HG03571 (cell line): Measurements from ENCODE around the gene FCGBP.
"Not testable (repeated sequence)": the region's sequence is repeated elsewhere in the genome, so short reads cannot be mapped to it uniquely, and the experiment has no call there.

Source experiments
- ATAC-seq: cut with Tn5 transposase; IDR thresholded peaks from one replicate; pipeline ENCODE4 v1.9.1; 2021; ENCODE audit not compliant: unreplicated experiment

Gene FCGBP

GRCh38 chr19:39919976-39920375 is 14.5 kb downstream of the FCGBP start:
- no peak for ATAC-seq

DNA sequence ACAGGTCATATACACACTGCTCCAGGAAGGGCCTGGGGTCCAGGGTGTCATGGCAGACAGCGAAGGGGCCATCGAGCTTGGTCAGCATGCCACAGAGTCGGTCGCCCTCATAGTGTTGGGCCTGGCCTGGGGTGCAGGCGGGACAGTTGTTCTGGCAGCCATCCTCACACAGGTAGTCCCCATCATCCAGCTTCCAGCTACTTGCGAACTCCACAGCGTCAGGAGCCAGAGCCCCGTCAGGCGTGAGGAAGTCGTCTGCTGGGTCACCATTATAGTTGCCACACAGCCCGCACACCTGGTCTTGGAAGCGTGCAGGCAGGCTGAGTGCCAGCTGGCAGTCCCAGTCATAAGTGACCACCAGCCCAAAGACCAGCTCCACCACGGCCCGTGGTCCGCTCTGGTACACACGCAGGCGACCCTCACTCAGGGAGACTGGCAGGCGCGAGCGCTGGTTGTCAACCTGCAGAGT is 16.2 kb downstream of the FCGBP start:
- no peak for ATAC-seq

DNA sequence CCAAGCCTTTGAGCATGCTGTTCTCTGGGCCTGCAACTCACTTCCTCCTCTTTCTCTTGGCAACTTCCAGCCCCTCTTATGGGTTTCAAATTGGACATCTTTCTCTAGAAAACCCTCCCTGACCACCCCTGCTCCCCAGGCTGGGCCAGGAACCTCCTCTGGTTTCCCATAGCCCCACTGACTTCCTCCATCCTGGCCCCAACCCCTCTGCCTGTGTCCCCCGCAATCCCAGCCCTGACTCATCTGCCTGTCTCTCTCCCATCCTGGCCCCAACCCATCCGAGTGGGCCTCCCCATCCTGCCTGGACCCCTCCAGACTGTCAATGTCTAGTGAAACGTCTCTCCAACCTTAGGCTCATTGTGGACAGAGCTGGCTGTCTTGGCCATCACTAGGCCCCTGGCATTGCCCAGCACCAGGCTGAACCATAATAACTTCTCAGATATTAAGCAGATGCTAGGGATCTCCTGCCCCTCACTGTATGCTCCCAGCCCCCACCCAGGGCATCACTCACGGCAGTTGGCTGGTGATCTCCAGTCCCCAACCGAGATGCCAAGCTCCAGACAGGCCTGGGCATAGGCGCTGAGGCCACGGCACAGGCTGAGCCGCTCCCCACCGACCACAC is 16.8 kb downstream of the FCGBP start:
- ATAC-seq, result no peak

GRCh38 chr19:39916851-39917396 is 17.5 kb downstream of the FCGBP start:
- no peak for ATAC-seq

DNA sequence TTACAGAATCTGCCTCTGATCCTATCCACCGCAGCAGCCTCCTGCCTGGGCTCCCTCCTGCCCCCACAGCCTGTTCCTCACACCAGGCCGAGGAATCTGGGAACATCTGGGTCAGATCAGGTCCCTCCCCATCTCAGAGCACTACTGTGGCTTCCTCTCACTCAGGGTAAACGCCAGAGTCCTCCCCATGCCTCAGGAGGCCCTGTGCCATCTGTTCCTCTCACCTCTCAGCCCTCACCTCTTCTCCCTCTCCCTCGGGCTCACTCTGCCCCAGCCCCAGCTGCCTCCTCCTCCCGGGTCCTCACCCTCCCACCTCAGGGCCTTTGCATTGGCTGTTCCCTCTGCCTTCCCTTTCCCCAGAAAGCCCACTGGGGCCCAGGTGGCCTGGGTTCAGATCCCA is 18.2 kb downstream of the FCGBP start:
- no peak for ATAC-seq

GRCh38 chr19:39915848-39916215 is 18.6 kb downstream of the FCGBP start:
- no peak for ATAC-seq

DNA sequence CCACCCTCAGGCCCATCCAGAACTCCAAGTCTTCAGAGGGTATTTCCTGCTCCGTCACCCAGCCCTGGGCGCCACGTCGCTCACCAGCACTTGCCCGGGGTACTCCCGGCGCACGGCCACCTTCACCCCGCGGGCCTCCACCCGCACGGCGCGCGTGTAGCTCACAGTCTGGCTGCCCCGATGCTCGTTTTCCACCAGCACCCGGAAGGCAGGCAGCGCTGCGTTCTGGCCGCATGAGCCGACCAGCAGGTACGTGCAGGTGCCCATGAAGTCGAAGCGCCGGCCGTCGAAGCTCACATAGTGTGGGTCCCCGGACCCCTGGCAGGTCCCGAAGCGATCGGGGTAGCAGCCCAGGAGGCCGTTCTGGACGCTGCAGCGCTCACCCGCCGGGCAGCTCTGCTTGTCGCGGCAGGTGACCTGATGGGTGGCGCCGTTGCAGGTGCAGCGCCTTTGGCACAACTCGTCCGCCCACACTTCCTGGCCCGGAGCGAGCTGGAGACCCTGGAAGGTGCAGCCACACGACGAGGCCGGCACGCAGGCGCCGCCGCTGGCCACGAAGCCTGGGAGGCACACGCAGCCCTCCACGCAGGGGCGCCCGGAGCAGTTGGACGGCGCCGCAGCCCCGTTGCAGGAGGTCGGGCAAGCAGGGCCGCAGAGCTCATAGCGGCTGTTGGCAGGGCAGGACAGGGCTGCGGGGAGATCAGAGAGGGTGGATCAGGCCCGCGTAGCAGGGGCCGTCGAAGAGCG is 19.2 kb downstream of the FCGBP start:
- ATAC-seq, result no peak

- no peak for ATAC-seq
These were observed 20.6 kb downstream of the FCGBP start for GRCh38 chr19:39913682-39914333.

DNA sequence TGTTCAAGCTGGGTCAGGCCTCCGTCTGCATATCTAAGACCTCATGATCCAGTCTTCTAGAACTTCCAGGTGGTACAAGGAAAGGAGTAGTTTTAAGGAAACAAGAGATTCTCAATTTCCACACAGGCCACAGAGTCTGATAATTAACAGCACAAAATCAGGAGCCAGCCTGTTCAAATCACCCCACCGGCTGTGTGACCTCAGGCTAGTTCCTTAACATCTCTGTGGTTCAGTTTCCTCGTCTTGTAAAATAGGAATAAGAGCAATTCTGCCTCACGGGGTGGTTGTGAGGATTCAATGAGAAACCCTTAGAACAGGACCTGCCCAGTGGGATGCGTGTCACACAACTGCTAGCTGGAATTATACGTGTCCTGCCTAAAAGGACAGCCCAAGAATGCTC is 25.6 kb downstream of the FCGBP start:
- ATAC-seq, result no peak

- ATAC-seq, result no peak
These were observed 27.4 kb downstream of the FCGBP start for GRCh38 chr19:39906820-39907611.

- no peak for ATAC-seq
These were observed 28.2 kb downstream of the FCGBP start for GRCh38 chr19:39906283-39906682.

GRCh38 chr19:39903486-39904091 is 30.8 kb downstream of the FCGBP start:
- ATAC-seq, result not testable (repeated sequence)

GRCh38 chr19:39902326-39902725 is 32.1 kb downstream of the FCGBP start:
- not testable (repeated sequence) for ATAC-seq

GRCh38 chr19:39901681-39902080 is 32.8 kb downstream of the FCGBP start:
- not testable (repeated sequence) for ATAC-seq

DNA sequence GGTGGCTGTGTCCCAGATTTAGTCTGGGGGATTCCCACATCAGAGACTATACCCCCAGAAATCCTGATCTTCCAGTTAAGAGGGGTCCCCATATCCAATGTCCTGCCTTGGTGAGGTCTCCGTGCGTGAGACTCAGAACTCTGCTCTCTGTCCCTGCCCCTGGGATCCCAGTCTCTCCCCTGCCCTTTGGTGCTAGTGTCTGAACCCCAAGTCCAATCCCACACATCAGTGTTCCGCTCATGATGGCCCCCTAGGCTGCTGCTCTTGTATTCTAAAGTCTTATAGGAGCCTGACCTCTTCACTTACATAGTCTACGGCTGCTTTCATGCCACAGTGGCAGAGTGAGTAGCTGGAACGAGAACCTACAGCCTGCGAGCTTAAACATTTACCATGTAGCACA is 35.6 kb downstream of the FCGBP start:
- not testable (repeated sequence) for ATAC-seq

DNA sequence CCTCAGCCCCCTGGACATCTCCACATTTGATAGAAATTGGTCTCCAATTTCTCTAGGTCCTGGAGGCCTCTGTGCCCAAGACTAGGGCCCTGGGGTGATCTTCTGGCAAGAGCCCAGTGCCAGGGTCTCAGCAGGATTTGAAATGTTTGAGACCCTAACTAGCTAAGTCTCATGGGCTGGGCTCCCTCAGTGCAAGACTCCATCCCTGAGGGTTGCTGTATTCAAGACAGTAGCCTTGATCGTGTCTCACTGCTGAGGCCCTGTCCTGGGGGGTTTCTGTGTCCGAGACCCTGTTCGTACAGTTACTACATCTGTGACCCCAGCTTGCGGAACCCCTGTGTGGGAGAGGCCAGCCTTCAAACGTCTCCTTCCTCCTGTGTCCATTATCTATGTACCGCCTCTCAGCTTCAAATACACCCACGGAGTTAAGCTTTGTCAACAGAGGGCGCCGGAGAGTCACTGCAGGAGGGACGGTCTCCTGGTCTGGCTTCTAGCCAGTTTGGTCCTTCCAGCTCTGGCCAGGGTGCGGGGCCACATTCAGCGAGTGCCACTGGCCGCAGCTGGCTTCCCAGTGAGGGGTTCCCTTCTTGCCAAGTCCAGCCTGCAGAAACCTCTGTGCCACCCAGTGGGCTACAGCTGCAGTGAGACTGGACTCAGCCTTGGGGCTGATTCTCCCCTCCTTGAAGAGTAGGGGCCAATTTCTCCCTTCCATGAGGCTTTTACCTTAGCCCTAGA is 36.8 kb downstream of the FCGBP start:
- ATAC-seq, result not testable (repeated sequence)

DNA sequence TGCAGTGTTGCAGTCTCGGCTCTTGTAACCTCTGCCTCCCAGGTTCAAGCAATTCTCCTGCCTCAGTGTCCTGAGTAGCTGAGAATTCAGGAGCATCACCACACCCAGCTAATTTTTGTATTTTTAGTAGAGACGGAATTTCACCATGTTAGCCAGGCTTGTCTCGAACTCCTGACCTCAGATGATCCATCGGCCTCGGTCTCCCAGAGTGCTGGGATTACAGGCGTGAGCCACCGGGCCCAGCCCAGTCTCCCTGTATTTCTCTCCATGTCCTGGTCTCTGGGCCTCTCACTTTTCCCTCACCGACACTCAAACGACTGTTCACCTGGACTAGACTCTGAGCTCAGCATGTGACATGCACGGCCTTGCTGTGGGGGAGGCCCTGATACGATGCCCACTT is 39.3 kb downstream of the FCGBP start:
- ATAC-seq, result not testable (repeated sequence)

DNA sequence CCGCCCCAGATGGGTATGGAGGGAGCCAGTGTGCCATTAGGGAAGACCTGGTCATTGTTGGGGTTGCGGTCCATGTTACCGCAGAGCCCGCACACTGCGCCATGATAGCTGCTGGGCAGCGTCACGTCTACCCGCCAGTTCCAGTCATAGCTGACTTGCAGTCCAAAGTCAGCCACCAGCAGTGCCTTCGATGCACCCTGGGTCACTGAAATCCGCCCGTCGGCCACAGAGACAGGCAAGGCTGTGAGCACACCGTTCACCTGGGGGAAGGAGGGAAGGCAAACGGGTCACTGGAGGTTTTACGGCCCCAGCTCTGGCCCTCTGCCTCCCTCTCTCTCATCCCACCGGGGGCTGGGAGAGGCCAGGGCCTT is 40.2 kb downstream of the FCGBP start:
- not testable (repeated sequence) for ATAC-seq

DNA sequence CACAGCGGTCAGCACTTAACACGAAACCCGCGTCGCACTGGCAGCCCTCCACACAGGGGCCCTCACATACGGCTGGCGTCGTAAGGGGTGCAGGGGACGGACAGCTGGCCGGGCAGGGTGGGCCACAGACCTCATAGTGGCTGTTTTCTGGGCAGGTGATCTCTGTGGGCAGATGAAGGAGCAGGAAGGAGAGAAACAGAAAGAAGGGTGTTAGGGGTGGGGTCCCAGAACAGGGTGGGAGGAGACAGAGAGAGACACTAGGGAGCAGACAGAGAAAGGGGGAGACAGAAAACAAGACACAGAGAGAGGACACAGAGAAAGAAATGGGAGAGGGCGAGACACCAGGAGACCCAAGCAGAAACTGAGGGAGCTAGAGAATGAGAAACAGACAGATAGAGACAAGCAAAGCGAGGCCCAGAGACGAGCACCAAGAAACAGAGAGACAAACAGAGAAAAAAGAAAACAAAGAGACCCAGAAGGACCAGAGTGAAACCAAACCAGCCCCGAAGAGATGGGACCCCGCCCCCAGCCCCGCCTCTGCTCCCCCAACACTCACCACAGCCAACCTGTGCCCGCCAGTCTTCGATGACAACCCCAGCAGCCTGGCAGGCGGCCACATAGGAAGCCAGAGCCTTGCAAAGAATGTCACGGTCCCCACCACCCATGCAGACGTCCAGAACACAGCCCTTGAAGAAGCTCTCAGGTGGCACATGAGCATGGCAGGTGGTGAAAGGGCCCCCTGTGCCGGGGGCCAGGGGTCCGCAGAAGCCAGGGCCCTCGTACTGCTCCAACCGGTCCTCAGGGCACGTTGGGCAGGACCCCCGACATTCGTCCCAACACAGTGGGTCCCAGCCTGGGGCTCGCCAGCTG is 40.8 kb downstream of the FCGBP start:
- not testable (repeated sequence) for ATAC-seq
